Measurements from ENCODE around the gene WDR70. TPM values are rescaled to one million over a fixed set of nuclear protein-coding genes. Genes with fewer than 3 reads are reported as not detected.
"Not testable (repeated sequence)": the region's sequence is repeated elsewhere in the genome, so short reads cannot be mapped to it uniquely, and the experiment has no call there.

Gene WDR70
- total RNA-seq, 1 experiment from 2014 or later, result 40.2 TPM

DNA sequence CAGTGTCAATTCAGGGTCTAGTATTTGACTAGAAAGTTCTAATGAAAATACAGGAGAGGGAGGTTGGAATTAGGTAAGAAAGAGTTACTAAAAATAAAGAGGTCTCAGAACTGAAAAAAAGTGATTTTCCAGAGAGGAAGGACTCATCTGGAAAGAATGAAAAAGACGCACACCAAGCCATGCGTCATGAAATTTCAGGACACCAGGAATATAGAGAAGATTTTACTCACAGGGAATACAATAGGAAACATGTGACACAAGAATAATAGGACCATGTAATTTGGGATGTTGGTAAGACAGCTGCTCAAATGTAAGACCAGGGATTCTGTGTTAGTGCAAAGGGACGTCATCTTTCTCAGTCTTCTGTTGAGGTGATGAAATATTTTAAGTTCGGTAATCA, 236.1 kb downstream of the WDR70 start:
- Mint-ChIP-seq H3K27me3 (ENCODE audit: insufficient read depth, unreplicated experiment) (no peaks in the 10 kb centered on the region), H3K36me3 (ENCODE audit: insufficient read depth, unreplicated experiment) (no peaks in the 10 kb centered on the region), H3K9me3 (ENCODE audit: unreplicated experiment) (no peaks in the 10 kb centered on the region), H3K27ac (ENCODE audit: unreplicated experiment) (no peak overlapping the region), H3K4me3 (ENCODE audit: unreplicated experiment) (no peak overlapping the region), H3K4me1 (ENCODE audit: low read depth, unreplicated experiment) (no peaks in the 10 kb centered on the region)
- TF ChIP-seq, protein P1, sequence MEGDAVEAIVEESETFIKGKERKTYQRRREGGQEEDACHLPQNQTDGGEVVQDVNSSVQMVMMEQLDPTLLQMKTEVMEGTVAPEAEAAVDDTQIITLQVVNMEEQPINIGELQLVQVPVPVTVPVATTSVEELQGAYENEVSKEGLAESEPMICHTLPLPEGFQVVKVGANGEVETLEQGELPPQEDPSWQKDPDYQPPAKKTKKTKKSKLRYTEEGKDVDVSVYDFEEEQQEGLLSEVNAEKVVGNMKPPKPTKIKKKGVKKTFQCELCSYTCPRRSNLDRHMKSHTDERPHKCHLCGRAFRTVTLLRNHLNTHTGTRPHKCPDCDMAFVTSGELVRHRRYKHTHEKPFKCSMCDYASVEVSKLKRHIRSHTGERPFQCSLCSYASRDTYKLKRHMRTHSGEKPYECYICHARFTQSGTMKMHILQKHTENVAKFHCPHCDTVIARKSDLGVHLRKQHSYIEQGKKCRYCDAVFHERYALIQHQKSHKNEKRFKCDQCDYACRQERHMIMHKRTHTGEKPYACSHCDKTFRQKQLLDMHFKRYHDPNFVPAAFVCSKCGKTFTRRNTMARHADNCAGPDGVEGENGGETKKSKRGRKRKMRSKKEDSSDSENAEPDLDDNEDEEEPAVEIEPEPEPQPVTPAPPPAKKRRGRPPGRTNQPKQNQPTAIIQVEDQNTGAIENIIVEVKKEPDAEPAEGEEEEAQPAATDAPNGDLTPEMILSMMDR (IDR thresholded peaks at IDR 0.05; ENCODE audit: insufficient read depth in 1 of 2, low read depth in 1 of 2, low read length in 1 of 2, severe bottlenecking in 1 of 2, unreplicated experiment in 1 of 2), result no peak
- ChIA-PET POLR2A (no interaction called here), CTCF (no interaction called here)
- Histone ChIP-seq H3K36me3 (ENCODE audit: control insufficient read depth, insufficient read depth, low read length) (no peaks in the 10 kb centered on the region), H3K27me3 (replicated peaks; ENCODE audit: control insufficient read depth, insufficient read depth, low read length) (no peaks in the 10 kb centered on the region), H3K4me1 (no peaks in the 10 kb centered on the region), H3K9me3 (no peaks in the 10 kb centered on the region), H3K4me3 (ENCODE audit: low read depth, low read length) (no peak overlapping the region)
- no TSS peak for BruUV-seq (replicated peaks)
- no peak for DNase-seq
- intact Hi-C loops (cut with micrococcal nuclease; ENCODE audit: unreplicated experiment), result no loop called here

DNA sequence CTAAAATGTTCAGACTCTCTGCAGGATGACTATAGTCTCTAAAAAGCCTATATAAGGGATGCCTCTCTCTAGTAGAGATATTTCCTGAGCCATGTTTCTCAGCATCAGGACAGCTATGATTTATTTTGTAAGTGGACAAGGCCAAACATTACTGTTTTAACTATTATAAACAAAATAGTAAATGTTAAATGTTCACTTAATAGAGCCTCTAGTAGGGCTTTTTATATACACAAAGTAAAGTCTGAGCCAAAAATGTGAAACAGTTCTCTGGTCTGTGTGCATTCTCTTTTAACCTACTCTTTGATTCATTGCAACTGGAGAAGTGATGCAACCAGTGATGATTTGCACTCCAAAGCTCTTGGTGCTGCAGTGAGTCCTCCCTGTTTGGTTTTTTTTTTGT, 240.2 kb downstream of the WDR70 start:
- no peaks in the 10 kb centered on the region for H3K36me3 Mint-ChIP-seq (ENCODE audit: insufficient read depth, unreplicated experiment)
- H3K36me3 ChIP-seq (ENCODE audit: control insufficient read depth, insufficient read depth, low read length), result no peaks in the 10 kb centered on the region
- no peaks in the 10 kb centered on the region for H3K9me3 Mint-ChIP-seq (ENCODE audit: unreplicated experiment)
- H3K4me1 ChIP-seq, result no peaks in the 10 kb centered on the region
- H3K4me3 ChIP-seq (ENCODE audit: low read depth, low read length), result no peak overlapping the region
- BruUV-seq (replicated peaks), result no TSS peak
- CTCF ChIA-PET, result no interaction called here
- POLR2A ChIA-PET, result no interaction called here
- TF ChIP-seq, protein P1 (IDR thresholded peaks at IDR 0.05; ENCODE audit: insufficient read depth in 1 of 2, low read depth in 1 of 2, low read length in 1 of 2, severe bottlenecking in 1 of 2, unreplicated experiment in 1 of 2), result no peak
- no peak for DNase-seq
- H3K27me3 Mint-ChIP-seq (ENCODE audit: insufficient read depth, unreplicated experiment), result no peaks in the 10 kb centered on the region
- H3K27ac Mint-ChIP-seq (ENCODE audit: unreplicated experiment), result no peak overlapping the region
- intact Hi-C loops (cut with micrococcal nuclease; ENCODE audit: unreplicated experiment), result no loop called here
- H3K27me3 ChIP-seq (replicated peaks; ENCODE audit: control insufficient read depth, insufficient read depth, low read length), result no peaks in the 10 kb centered on the region
- H3K4me3 Mint-ChIP-seq (ENCODE audit: unreplicated experiment), result no peak overlapping the region
- H3K4me1 Mint-ChIP-seq (ENCODE audit: low read depth, unreplicated experiment), result no peaks in the 10 kb centered on the region
- no peaks in the 10 kb centered on the region for H3K9me3 ChIP-seq

GRCh38 chr5:37622354-37622753, 243.2 kb downstream of the WDR70 start:
- DNase-seq; CTCF ChIA-PET; H3K36me3 Mint-ChIP-seq (ENCODE audit: insufficient read depth, unreplicated experiment); H3K27ac Mint-ChIP-seq (ENCODE audit: unreplicated experiment); BruUV-seq (replicated peaks); H3K27me3 Mint-ChIP-seq (ENCODE audit: insufficient read depth, unreplicated experiment); H3K4me3 Mint-ChIP-seq (ENCODE audit: unreplicated experiment); H3K9me3 ChIP-seq; H3K27me3 ChIP-seq (replicated peaks; ENCODE audit: control insufficient read depth, insufficient read depth, low read length); intact Hi-C loops (cut with micrococcal nuclease; ENCODE audit: unreplicated experiment); H3K36me3 ChIP-seq (ENCODE audit: control insufficient read depth, insufficient read depth, low read length); H3K9me3 Mint-ChIP-seq (ENCODE audit: unreplicated experiment); H3K4me3 ChIP-seq (ENCODE audit: low read depth, low read length); H3K4me1 ChIP-seq; POLR2A ChIA-PET; H3K4me1 Mint-ChIP-seq (ENCODE audit: low read depth, unreplicated experiment): not testable (repeated sequence)

GRCh38 chr5:37626266-37626665, 247.1 kb downstream of the WDR70 start:
- TF ChIP-seq, protein P1 (IDR thresholded peaks at IDR 0.05; ENCODE audit: insufficient read depth in 1 of 2, low read depth in 1 of 2, low read length in 1 of 2, severe bottlenecking in 1 of 2, unreplicated experiment in 1 of 2), result no peak
- Histone ChIP-seq H3K27me3 (replicated peaks; ENCODE audit: control insufficient read depth, insufficient read depth, low read length) (no peaks in the 10 kb centered on the region), H3K9me3 (peaks cover 17% of the 10 kb centered on the region), H3K36me3 (ENCODE audit: control insufficient read depth, insufficient read depth, low read length) (no peaks in the 10 kb centered on the region), H3K4me1 (no peaks in the 10 kb centered on the region), H3K4me3 (ENCODE audit: low read depth, low read length) (no peak overlapping the region)
- no peak for DNase-seq
- POLR2A ChIA-PET, result no interaction called here
- H3K4me1 Mint-ChIP-seq (ENCODE audit: low read depth, unreplicated experiment), result no peaks in the 10 kb centered on the region
- peaks cover 35% of the 10 kb centered on the region for H3K9me3 Mint-ChIP-seq (ENCODE audit: unreplicated experiment)
- peaks cover 6% of the 10 kb centered on the region for H3K36me3 Mint-ChIP-seq (ENCODE audit: insufficient read depth, unreplicated experiment)
- no peaks in the 10 kb centered on the region for H3K27me3 Mint-ChIP-seq (ENCODE audit: insufficient read depth, unreplicated experiment)
- no TSS peak for BruUV-seq (replicated peaks)
- no peak overlapping the region for H3K4me3 Mint-ChIP-seq (ENCODE audit: unreplicated experiment)
- CTCF ChIA-PET, result no interaction called here
- H3K27ac Mint-ChIP-seq (ENCODE audit: unreplicated experiment), result no peak overlapping the region
- intact Hi-C loops (cut with micrococcal nuclease; ENCODE audit: unreplicated experiment), result no loop called here
